ENCODE measurements around the gene GPR132. TPM values are rescaled to one million over a fixed set of nuclear protein-coding genes. Genes with fewer than 3 reads are reported as not detected.

GPR132 gene
- total RNA-seq, 1 experiment from 2014 or later, result 0.08 TPM

- POLR2A ChIA-PET, result no interaction called here
- H3K4me1 ChIP-seq (ENCODE audit: control insufficient read depth, insufficient read depth, low read length), result no peaks in the 10 kb centered on the region
- H3K4me3 ChIP-seq (ENCODE audit: low read depth in 2 of 2, low read length in 2 of 2), result no peak overlapping the region
- DNase-seq (ENCODE audit: low read depth, low spot score), result no peak
- TF ChIP-seq TCF7L2 (IDR thresholded peaks at IDR 0.05; ENCODE audit: low read depth, low read length) (no peak), SIN3A (IDR thresholded peaks at IDR 0.05; ENCODE audit: borderline replicate concordance, insufficient read depth, low read depth, low read length) (no peak), CTCF (IDR thresholded peaks at IDR 0.05) (no peak), POLR2AphosphoS5 (IDR thresholded peaks at IDR 0.05; ENCODE audit: low read depth, low read length) (no peak), REST (IDR thresholded peaks at IDR 0.05; ENCODE audit: insufficient read depth in 1 of 2, low read depth in 2 of 2, low read length in 1 of 2) (no peak)
- H3K27me3 ChIP-seq (ENCODE audit: control insufficient read depth, insufficient read depth, low read length), result no peaks in the 10 kb centered on the region
- H3K36me3 ChIP-seq (ENCODE audit: control insufficient read depth, insufficient read depth, low read length), result no peaks in the 10 kb centered on the region
- in situ Hi-C loops (cut with HindIII; ENCODE audit: low pct_unique_long_range_greater_than_20kb, low sequenced_read_pairs), result no loop called here
- H3K27ac ChIP-seq (ENCODE audit: low read length), result no peak overlapping the region
- intact Hi-C loops (cut with micrococcal nuclease; ENCODE audit: unreplicated experiment), result no loop called here
- ATAC-seq, result no peak
- BruUV-seq (replicated peaks), result no TSS peak
- CTCF ChIA-PET, result no interaction called here
- H3K9me3 ChIP-seq (ENCODE audit: control insufficient read depth, insufficient read depth, low read depth, low read length), result no peaks in the 10 kb centered on the region
These were observed 37.2 kb upstream of the GPR132 start for GRCh38 chr14:105102361-105102870.

GRCh38 chr14:105100910-105101309 is 35.7 kb upstream of the GPR132 start:
- no peak for ATAC-seq
- H3K27me3 ChIP-seq (ENCODE audit: control insufficient read depth, insufficient read depth, low read length), result no peaks in the 10 kb centered on the region
- BruUV-seq (replicated peaks), result no TSS peak
- no peak for TF ChIP-seq REST (IDR thresholded peaks at IDR 0.05; ENCODE audit: insufficient read depth in 1 of 2, low read depth in 2 of 2, low read length in 1 of 2)
- TF ChIP-seq TCF7L2 (IDR thresholded peaks at IDR 0.05; ENCODE audit: low read depth, low read length), result no peak
- no peak for TF ChIP-seq POLR2AphosphoS5 (IDR thresholded peaks at IDR 0.05; ENCODE audit: low read depth, low read length)
- no peak for TF ChIP-seq CTCF (IDR thresholded peaks at IDR 0.05)
- no peak for TF ChIP-seq SIN3A (IDR thresholded peaks at IDR 0.05; ENCODE audit: borderline replicate concordance, insufficient read depth, low read depth, low read length)
- no peak overlapping the region for H3K4me3 ChIP-seq (ENCODE audit: low read depth in 2 of 2, low read length in 2 of 2)
- no peaks in the 10 kb centered on the region for H3K36me3 ChIP-seq (ENCODE audit: control insufficient read depth, insufficient read depth, low read length)
- in situ Hi-C loops (cut with HindIII; ENCODE audit: low pct_unique_long_range_greater_than_20kb, low sequenced_read_pairs) (no loop called here), intact Hi-C loops (cut with micrococcal nuclease; ENCODE audit: unreplicated experiment) (no loop called here)
- ChIA-PET POLR2A (no interaction called here), CTCF (no interaction called here)
- no peak for DNase-seq (ENCODE audit: low read depth, low spot score)
- H3K27ac ChIP-seq (ENCODE audit: low read length), result no peak overlapping the region
- no peaks in the 10 kb centered on the region for H3K4me1 ChIP-seq (ENCODE audit: control insufficient read depth, insufficient read depth, low read length)
- H3K9me3 ChIP-seq (ENCODE audit: control insufficient read depth, insufficient read depth, low read depth, low read length), result no peaks in the 10 kb centered on the region
